PC-3 (cell line): ENCODE results near the gene FNDC7.

Experiments used
- CTCF ChIP-seq: fragments of 300-600 bp; sonication (generic); conservative IDR thresholded peaks from 2 replicates; pipeline ENCODE4 v1.5.1; 2017; ENCODE audit warnings: antibody characterized with exemption, low read depth, mild to moderate bottlenecking, low read length
- EZH2 ChIP-seq: fragments of 300-600 bp; sonication (generic); IDR thresholded peaks from one replicate; pipeline ENCODE4 v1.6.1; 2017; ENCODE audit warnings: antibody characterized with exemption, mild to moderate bottlenecking, low read length; ENCODE audit not compliant: unreplicated experiment
- EZH2phosphoT487 ChIP-seq: fragments of 300-600 bp; sonication (generic); IDR thresholded peaks from 2 replicates; pipeline ENCODE4 v1.6.1; 2018; ENCODE audit warnings: mild to moderate bottlenecking, antibody characterized with exemption, low read length, borderline replicate concordance

DNA sequence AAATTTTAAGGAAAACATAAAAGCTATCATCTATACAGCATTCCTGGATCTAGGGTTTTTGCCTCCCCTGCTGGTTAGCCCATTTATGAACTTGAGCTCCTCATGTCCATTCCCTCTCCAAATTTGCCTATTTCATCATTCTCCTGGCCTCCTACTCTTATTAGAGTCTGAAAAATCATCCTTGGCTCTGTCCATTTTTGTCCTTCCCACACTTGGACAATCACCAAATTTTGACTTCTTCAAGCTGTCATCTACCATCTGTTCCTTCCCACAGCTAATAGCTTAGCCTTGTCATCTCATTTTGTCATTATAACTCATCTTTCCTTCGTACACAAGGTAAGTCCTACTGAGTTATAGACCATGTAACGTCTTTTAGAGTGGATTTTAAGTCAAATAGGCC, 49.6 kb upstream of the FNDC7 start:
- TF ChIP-seq CTCF (no peak), EZH2phosphoT487 (no peak), EZH2 (no peak)
